Measurements from ENCODE around the gene MYL7. TPM values are rescaled to one million over a fixed set of nuclear protein-coding genes. Genes with fewer than 3 reads are reported as not detected.

Gene MYL7
- total RNA-seq, 1 experiment from 2014 or later: not detected

DNA sequence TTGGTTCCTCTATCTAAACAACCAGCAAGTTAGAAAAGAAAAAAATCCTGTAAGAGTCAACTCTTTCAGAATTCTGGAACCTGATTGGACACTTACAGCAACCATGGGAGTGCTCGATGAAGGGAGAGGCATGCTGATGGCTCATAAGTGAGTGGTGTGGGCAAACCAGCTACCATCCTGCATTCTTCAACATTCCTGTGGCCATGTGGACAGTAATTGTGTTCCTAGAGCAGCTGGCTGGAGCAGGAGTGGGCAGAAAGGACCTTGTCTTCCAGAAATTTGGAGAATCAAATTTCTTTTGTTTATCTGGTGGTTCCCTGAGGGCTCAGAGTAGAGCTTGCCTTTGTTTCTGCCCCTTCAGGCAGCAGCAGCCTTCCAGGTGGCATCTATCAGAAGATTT is 22.5 kb upstream of the MYL7 start:
- RAD21 ChIA-PET (ENCODE audit: low non-redundant PET in 1 of 2, low total read pairs in 2 of 2, uncharacterized antibody in 2 of 2, unreplicated experiment in 2 of 2): no interaction called here
- CTCF ChIA-PET: no interaction called here
- Histone ChIP-seq H3K9me2 (ENCODE audit: insufficient read depth) (no peaks in the 10 kb centered on the region), H2AFZ (ENCODE audit: low read depth, low read length, poor library complexity, severe bottlenecking) (no peak overlapping the region), H3K36me3 (ENCODE audit: control insufficient read depth in 1 of 2, insufficient read depth in 2 of 2, low read length in 2 of 2) (no peaks in the 10 kb centered on the region), H3K79me2 (ENCODE audit: insufficient read depth, low read length) (no peaks in the 10 kb centered on the region), H3K27ac (ENCODE audit: low read depth, low read length) (no peak overlapping the region), H3K4me1 (ENCODE audit: control insufficient read depth in 1 of 2, insufficient read depth in 2 of 2, low read length in 2 of 2) (peaks cover 0 to 3% of the 10 kb centered on the region in 2 experiments; a peak in 1 of 4 replicates), H3K27me3 (ENCODE audit: insufficient read depth, low read length) (no peaks in the 10 kb centered on the region), H3K9me3 (ENCODE audit: control insufficient read depth in 1 of 2, insufficient read depth in 1 of 2, low read depth in 1 of 2, low read length in 2 of 2) (no peaks in the 10 kb centered on the region), H4K20me1 (ENCODE audit: insufficient read depth) (no peaks in the 10 kb centered on the region), H3K9ac (ENCODE audit: low read length) (no peak overlapping the region), H3K4me3 (replicated peaks in 1 of 2; ENCODE audit: low read depth in 1 of 2, low read length in 2 of 2) (no peak overlapping the region), H3K4me2 (ENCODE audit: low read length) (no peak overlapping the region)
- intact Hi-C loops (cut with micrococcal nuclease): no loop called here
- peak; percentile 42; the same call in 1 of the 2 replicates for ATAC-seq
- POLR2A ChIA-PET: no interaction called here
- no peak for TF ChIP-seq ZNF274 (IDR thresholded peaks at IDR 0.05; ENCODE audit: low read depth, low read length)
- TF ChIP-seq SRF (IDR thresholded peaks at IDR 0.05; ENCODE audit: low read depth): no peak
- BruUV-seq (replicated peaks): no TSS peak
- DNase-seq (ENCODE audit: low read depth, low spot score): no peak

DNA sequence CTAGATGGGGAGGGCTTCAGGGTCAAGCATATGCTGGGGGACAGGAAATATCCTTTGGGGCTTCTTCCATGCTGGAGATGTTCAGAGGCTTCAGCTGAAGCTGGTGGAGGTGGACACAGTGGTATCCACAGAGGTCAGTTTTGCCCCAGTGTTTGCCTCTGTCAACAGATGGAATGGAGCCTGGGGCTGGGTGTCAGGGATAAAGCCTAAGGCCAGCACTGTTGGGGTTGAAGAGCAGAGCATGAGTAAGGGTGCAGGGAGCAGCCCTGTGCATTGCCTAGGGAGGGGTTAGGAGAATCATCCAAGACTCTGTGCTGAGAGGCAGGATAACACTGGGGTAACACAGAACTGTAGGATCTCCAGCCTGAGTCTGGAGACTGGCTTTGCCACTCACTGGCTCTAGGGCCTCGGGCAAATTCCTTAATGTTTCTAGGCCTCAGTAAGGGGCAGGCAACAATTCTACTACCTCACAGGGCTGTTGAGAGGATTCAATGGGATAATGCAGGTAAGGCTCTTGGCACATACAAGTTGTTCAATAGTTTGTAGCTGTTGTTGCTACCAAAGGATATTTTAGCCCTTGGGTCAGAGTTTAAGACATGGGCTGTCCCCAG is 21.8 kb upstream of the MYL7 start:
- no peak for TF ChIP-seq CBX3 (IDR thresholded peaks at IDR 0.05; ENCODE audit: low read depth)
- POLR2A ChIA-PET: no interaction called here
- Histone ChIP-seq H4K20me1 (ENCODE audit: insufficient read depth) (no peaks in the 10 kb centered on the region), H3K9me2 (ENCODE audit: insufficient read depth) (no peaks in the 10 kb centered on the region), H3K27me3 (ENCODE audit: insufficient read depth, low read length) (no peaks in the 10 kb centered on the region), H2AFZ (ENCODE audit: low read depth, low read length, poor library complexity, severe bottlenecking) (no peak overlapping the region), H3K9ac (ENCODE audit: low read length) (no peak overlapping the region), H3K4me3 (replicated peaks in 1 of 2; ENCODE audit: low read depth in 1 of 2, low read length in 2 of 2) (no peak overlapping the region), H3K36me3 (ENCODE audit: control insufficient read depth in 1 of 2, insufficient read depth in 2 of 2, low read length in 2 of 2) (no peaks in the 10 kb centered on the region), H3K4me2 (ENCODE audit: low read length) (no peak overlapping the region), H3K9me3 (ENCODE audit: control insufficient read depth in 1 of 2, insufficient read depth in 1 of 2, low read depth in 1 of 2, low read length in 2 of 2) (no peaks in the 10 kb centered on the region), H3K4me1 (ENCODE audit: control insufficient read depth in 1 of 2, insufficient read depth in 2 of 2, low read length in 2 of 2) (peaks cover 0 to 3% of the 10 kb centered on the region in 2 experiments; a peak in 1 of 4 replicates), H3K79me2 (ENCODE audit: insufficient read depth, low read length) (no peaks in the 10 kb centered on the region), H3K27ac (ENCODE audit: low read depth, low read length) (no peak overlapping the region)
- ATAC-seq: no peak
- CTCF ChIA-PET: no interaction called here
- BruUV-seq (replicated peaks): no TSS peak
- RAD21 ChIA-PET (ENCODE audit: low non-redundant PET in 1 of 2, low total read pairs in 2 of 2, uncharacterized antibody in 2 of 2, unreplicated experiment in 2 of 2): no interaction called here
- DNase-seq (ENCODE audit: low read depth, low spot score): no peak
- intact Hi-C loops (cut with micrococcal nuclease): no loop called here

All from HCT116 (cell line).